ENCODE results near the gene SLC22A23.

- TF ChIP-seq FOXK2 (IDR thresholded peaks at IDR 0.05) (no peak), ZNF384 (IDR thresholded peaks at IDR 0.05) (no peak), NFRKB (IDR thresholded peaks at IDR 0.05) (no peak), SP1 (IDR thresholded peaks at IDR 0.05) (no peak), SUZ12 (IDR thresholded peaks at IDR 0.05) (no peak), FOXM1 (IDR thresholded peaks at IDR 0.05; ENCODE audit: borderline replicate concordance) (no peak), ARNT (IDR thresholded peaks at IDR 0.05) (no peak), BHLHE40 (IDR thresholded peaks at IDR 0.05; ENCODE audit: borderline replicate concordance) (no peak)
Measured at GRCh38 chr6:3293271-3294155, 163.3 kb downstream of the SLC22A23 start.

Measured in HEK293T (cell line).